GM12874 (cell line): ENCODE measurements around the gene EHMT1.

Experiments
- TF ChIP-seq, protein P1 (sequence below): IDR thresholded peaks from 2 replicates; pipeline ENCODE4 v1.5.1; 2011; ENCODE audit warnings: low read depth, mild to moderate bottlenecking, control low read depth, low read length, moderate library complexity; ENCODE audit not compliant: insufficient read depth

Gene EHMT1

DNA sequence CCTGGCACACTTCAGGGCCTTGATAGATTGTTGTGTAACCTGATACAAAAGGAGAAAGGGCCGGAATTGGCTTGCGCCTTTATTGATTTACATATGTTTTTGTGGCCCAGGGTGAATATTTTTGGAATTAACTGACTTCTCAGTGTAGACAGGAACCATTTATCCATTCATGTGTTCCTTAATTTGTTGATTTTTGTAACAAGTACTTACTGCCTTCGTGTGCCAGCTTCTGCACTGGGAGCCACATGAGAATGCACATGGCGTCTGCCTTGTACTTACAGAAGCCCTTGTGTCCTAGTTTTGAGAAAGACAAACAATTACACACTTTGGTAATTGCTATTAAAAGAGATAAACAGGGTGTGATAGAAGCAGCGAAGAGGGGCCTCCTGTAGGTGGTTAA is 26.4 kb downstream of the EHMT1 start:
- TF ChIP-seq, protein P1, sequence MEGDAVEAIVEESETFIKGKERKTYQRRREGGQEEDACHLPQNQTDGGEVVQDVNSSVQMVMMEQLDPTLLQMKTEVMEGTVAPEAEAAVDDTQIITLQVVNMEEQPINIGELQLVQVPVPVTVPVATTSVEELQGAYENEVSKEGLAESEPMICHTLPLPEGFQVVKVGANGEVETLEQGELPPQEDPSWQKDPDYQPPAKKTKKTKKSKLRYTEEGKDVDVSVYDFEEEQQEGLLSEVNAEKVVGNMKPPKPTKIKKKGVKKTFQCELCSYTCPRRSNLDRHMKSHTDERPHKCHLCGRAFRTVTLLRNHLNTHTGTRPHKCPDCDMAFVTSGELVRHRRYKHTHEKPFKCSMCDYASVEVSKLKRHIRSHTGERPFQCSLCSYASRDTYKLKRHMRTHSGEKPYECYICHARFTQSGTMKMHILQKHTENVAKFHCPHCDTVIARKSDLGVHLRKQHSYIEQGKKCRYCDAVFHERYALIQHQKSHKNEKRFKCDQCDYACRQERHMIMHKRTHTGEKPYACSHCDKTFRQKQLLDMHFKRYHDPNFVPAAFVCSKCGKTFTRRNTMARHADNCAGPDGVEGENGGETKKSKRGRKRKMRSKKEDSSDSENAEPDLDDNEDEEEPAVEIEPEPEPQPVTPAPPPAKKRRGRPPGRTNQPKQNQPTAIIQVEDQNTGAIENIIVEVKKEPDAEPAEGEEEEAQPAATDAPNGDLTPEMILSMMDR: no peak

- TF ChIP-seq, protein P1: no peak
Measured at GRCh38 chr9:137646341-137646740, 27.5 kb downstream of the EHMT1 start.

GRCh38 chr9:137647096-137647714 is 28.4 kb downstream of the EHMT1 start:
- TF ChIP-seq, protein P1: no peak

- TF ChIP-seq, protein P1: no peak
Measured at GRCh38 chr9:137648396-137648795, 29.6 kb downstream of the EHMT1 start.

DNA sequence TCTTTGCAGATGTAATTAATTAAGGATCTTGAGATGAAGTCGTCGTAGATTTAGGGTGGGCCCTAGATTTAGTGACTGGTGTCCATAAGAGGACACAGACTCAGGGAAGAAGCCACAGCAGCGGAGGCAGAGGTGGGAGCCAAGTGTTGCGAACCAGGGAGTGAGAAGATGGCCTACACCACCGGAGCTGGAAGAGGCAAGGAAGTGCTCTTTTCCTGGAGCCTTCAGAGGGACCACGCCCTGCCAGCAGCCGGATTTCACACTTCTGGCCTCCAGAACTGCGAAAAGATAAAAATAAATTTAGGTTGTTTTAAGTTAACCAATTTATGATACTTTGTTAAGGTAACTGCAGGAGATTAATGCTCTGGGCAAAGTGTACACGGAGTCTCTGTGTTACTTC is 30.7 kb downstream of the EHMT1 start:
- TF ChIP-seq, protein P1: no peak

- TF ChIP-seq, protein P1: no peak
Measured at GRCh38 chr9:137650259-137650658, 31.5 kb downstream of the EHMT1 start.

DNA sequence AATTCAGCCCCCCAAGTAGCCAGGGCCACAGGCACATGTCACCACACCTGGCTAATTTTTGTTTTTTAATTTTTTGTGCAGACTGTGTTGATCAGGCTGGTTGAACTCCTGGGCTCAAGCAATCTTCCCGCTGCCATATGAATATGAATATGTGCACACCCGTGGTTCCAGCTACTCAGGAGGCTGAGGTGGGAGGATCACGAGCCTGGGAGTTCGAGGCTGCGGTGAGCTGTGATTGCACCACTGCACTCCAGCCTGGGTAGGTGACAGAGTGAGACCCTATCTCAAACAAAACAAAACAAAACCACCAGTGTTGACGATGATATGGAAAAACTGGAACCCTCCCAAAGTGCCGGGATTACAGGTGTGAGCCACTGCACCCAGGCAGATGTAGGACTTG is 32.0 kb downstream of the EHMT1 start:
- TF ChIP-seq, protein P1: no peak
